Naive thymus-derived CD4-positive, alpha-beta T cell (primary cell): ENCODE data around the gene RAPGEF5. TPM values are rescaled to one million over a fixed set of nuclear protein-coding genes. Genes with fewer than 3 reads are reported as not detected.

Source experiments
- ATAC-seq: fragments of 150-1000 bp; cut with Tn5 transposase; 2 replicates; pipeline ENCODE4 v1.10.0; 2021; ENCODE audit warnings: mild to moderate bottlenecking, moderate library complexity
- CTCF ChIA-PET: fragments of 350-600 bp; sonication (Branson Sonifier 250); formaldehyde crosslinking; loops from one replicate; lab custom pipeline; 2021; ENCODE audit warnings: antibody characterized with exemption; lab: Charles Lee
- POLR2A ChIA-PET: fragments of 350-600 bp; sonication (Branson Sonifier 250); formaldehyde crosslinking; loops from one replicate; lab custom pipeline; 2021; ENCODE audit warnings: antibody characterized with exemption, inconsistent platforms; lab: Charles Lee
- DNase-seq, 9 donors: peaks; one replicate each; pipeline versions ENCODE4 v3.0.0 to v3.0.0-alpha.2; 2020 to 2022; ENCODE audit warnings: mixed read lengths in 1 of 9
- H3K27ac ChIP-seq: one replicate; pipeline ENCODE4 v1.7.0; 2013; ENCODE audit warnings: mild to moderate bottlenecking, low read depth, low read length, moderate library complexity
- H3K27me3 ChIP-seq, 2 donors: one replicate each; pipeline ENCODE4 v1.7.0; 2013; ENCODE audit warnings: low read length in 2 of 2, mild to moderate bottlenecking in 2 of 2, moderate library complexity in 2 of 2; ENCODE audit not compliant: control insufficient read depth in 2 of 2, insufficient read depth in 2 of 2
- H3K36me3 ChIP-seq, 3 experiments: 1 replicate in 2 of 3; 2 replicates in 1 of 3; pipeline ENCODE4 v1.7.0; 2013; ENCODE audit warnings: low read length in 3 of 3, mild to moderate bottlenecking in 3 of 3, moderate library complexity in 1 of 3; ENCODE audit not compliant: insufficient read depth in 3 of 3, control insufficient read depth in 2 of 3
- H3K4me1 ChIP-seq, 2 donors: one replicate each; pipeline ENCODE4 v1.7.0; 2013; ENCODE audit warnings: low read length in 2 of 2, mild to moderate bottlenecking in 2 of 2, moderate library complexity in 1 of 2; ENCODE audit not compliant: control insufficient read depth in 2 of 2, insufficient read depth in 2 of 2
- H3K4me3 ChIP-seq: 2 replicates; pipeline ENCODE4 v1.7.0; 2013; ENCODE audit warnings: mild to moderate bottlenecking, low read length
- H3K9me3 ChIP-seq, 3 experiments: 1 replicate in 2 of 3; 2 replicates in 1 of 3; pipeline ENCODE4 v1.7.0; 2013; ENCODE audit warnings: low read length in 3 of 3; ENCODE audit not compliant: control insufficient read depth in 2 of 3
- H3K27ac Mint-ChIP-seq, 9 donors: one replicate each; pipeline ENCODE4 v1.8.0; 2020 to 2022; ENCODE audit warnings: mixed read lengths in 9 of 9, mild to moderate bottlenecking in 8 of 9, moderate library complexity in 5 of 9, inconsistent platforms in 2 of 9
- H3K27me3 Mint-ChIP-seq, 5 donors: one replicate each; pipeline ENCODE4 v1.8.0; 2021 to 2022; ENCODE audit warnings: mixed read lengths in 5 of 5, mild to moderate bottlenecking in 1 of 5
- H3K36me3 Mint-ChIP-seq, 5 donors: one replicate each; pipeline ENCODE4 v1.8.0; 2020 to 2022; ENCODE audit warnings: mixed read lengths in 5 of 5, mild to moderate bottlenecking in 3 of 5, inconsistent platforms in 1 of 5
- H3K4me1 Mint-ChIP-seq, 7 donors: one replicate each; pipeline ENCODE4 v1.8.0; 2020 to 2022; ENCODE audit warnings: mixed read lengths in 7 of 7, mild to moderate bottlenecking in 3 of 7, inconsistent platforms in 1 of 7
- H3K4me3 Mint-ChIP-seq, 10 donors: one replicate each; pipeline ENCODE4 v1.8.0; 2020 to 2022; ENCODE audit warnings: mild to moderate bottlenecking in 10 of 10, mixed read lengths in 10 of 10, moderate library complexity in 6 of 10, inconsistent platforms in 2 of 10
- H3K9me3 Mint-ChIP-seq, 11 donors: one replicate each; pipeline ENCODE4 v1.8.0; 2020 to 2022; ENCODE audit warnings: mixed read lengths in 11 of 11, mild to moderate bottlenecking in 4 of 11, inconsistent platforms in 1 of 11, moderate library complexity in 1 of 11
- intact Hi-C, 2 donors: fragments of 100-400 bp; cut with micrococcal nuclease; formaldehyde crosslinking; loops; one replicate each; pipeline ENCODE4 v1.15.1; 2023
- polyA plus RNA-seq, 2 donors: library from polyadenylated mRNA; unstranded; fragments of 300-500 nt; fragmentation: Illumina TruSeq; gene quantifications; one replicate each; pipeline ENCODE4 v1.2.3, GENCODE V29; 2021
- total RNA-seq, 6 experiments: library from RNA in 5 of 6; stranded (reverse) in 5 of 6; gene quantifications; 1 replicate in 5 of 6; 2 replicates in 1 of 6; pipeline ENCODE4 v1.2.3 and lab custom pipeline; 2021 to 2026

The RAPGEF5 gene
- total and polyA plus RNA-seq, 7 experiments from 2014 or later = 0.17 to 0.93 TPM; not detected in 5

- Histone ChIP-seq H3K27ac (no peak overlapping the region), H3K9me3 (no peaks in the 10 kb centered on the region), H3K4me1 (no peaks in the 10 kb centered on the region), H3K27me3 (no peaks in the 10 kb centered on the region), H3K4me3 (no peak overlapping the region), H3K36me3 (no peaks in the 10 kb centered on the region)
- Mint-ChIP-seq H3K27ac (no peak overlapping the region), H3K9me3 (peaks cover 0 to 2% (median 0%) of the 10 kb centered on the region in 11 donors), H3K36me3 (no peaks in the 10 kb centered on the region), H3K27me3 (peaks cover 0 to 11% (median 0%) of the 10 kb centered on the region in 5 donors), H3K4me1 (peaks cover 0 to 2% (median 0%) of the 10 kb centered on the region in 7 donors), H3K4me3 (no peak overlapping the region)
- POLR2A ChIA-PET = no interaction called here
- intact Hi-C loops = no loop called here
- ATAC-seq (no peak), DNase-seq (no peak)
- CTCF ChIA-PET = no interaction called here
Observed at GRCh38 chr7:22394739-22395138, 37.8 kb upstream of the RAPGEF5 start.

- DNase-seq = no peak
- ChIA-PET POLR2A (no interaction called here), CTCF (no interaction called here)
- Histone ChIP-seq H3K4me3 (no peak overlapping the region), H3K36me3 (no peaks in the 10 kb centered on the region), H3K27ac (no peak overlapping the region), H3K27me3 (no peaks in the 10 kb centered on the region), H3K4me1 (no peaks in the 10 kb centered on the region), H3K9me3 (no peaks in the 10 kb centered on the region)
- Mint-ChIP-seq H3K4me1 (peaks cover 0 to 2% (median 0%) of the 10 kb centered on the region in 7 donors), H3K27ac (no peak overlapping the region), H3K36me3 (no peaks in the 10 kb centered on the region), H3K4me3 (no peak overlapping the region), H3K9me3 (peaks cover 0 to 2% (median 0%) of the 10 kb centered on the region in 11 donors), H3K27me3 (peaks cover 0 to 11% (median 0%) of the 10 kb centered on the region in 5 donors)
- ATAC-seq = no peak
- intact Hi-C loops = no loop called here
Observed at GRCh38 chr7:22393913-22394729, 37.2 kb upstream of the RAPGEF5 start.

GRCh38 chr7:22390516-22390915, 33.6 kb upstream of the RAPGEF5 start:
- intact Hi-C loops = no loop called here
- no peak overlapping the region for H3K4me3 Mint-ChIP-seq
- no peak overlapping the region for H3K27ac ChIP-seq
- no peaks in the 10 kb centered on the region for H3K27me3 ChIP-seq
- DNase-seq (no peak), ATAC-seq (no peak)
- H3K4me1 Mint-ChIP-seq = peaks cover 0 to 2% (median 0%) of the 10 kb centered on the region in 7 donors
- H3K36me3 Mint-ChIP-seq = no peaks in the 10 kb centered on the region
- H3K27ac Mint-ChIP-seq = no peak overlapping the region
- H3K36me3 ChIP-seq = no peaks in the 10 kb centered on the region
- H3K27me3 Mint-ChIP-seq = peaks cover 0 to 13% (median 10%) of the 10 kb centered on the region in 5 donors
- no peaks in the 10 kb centered on the region for H3K4me1 ChIP-seq
- no peak overlapping the region for H3K4me3 ChIP-seq
- ChIA-PET CTCF (no interaction called here), POLR2A (no interaction called here)
- no peaks in the 10 kb centered on the region for H3K9me3 Mint-ChIP-seq
- no peaks in the 10 kb centered on the region for H3K9me3 ChIP-seq

- no peak for ATAC-seq
- no peaks in the 10 kb centered on the region for H3K36me3 ChIP-seq
- POLR2A ChIA-PET = no interaction called here
- intact Hi-C loops = no loop called here
- DNase-seq = no peak
- CTCF ChIA-PET = interaction anchor here (0.6 kb wide), 1 partner anchor 109 kb away, joined by 3 read pairs; no protein-coding TSS in a partner anchor
- Mint-ChIP-seq H3K36me3 (no peaks in the 10 kb centered on the region), H3K27ac (no peak overlapping the region), H3K9me3 (no peaks in the 10 kb centered on the region), H3K4me1 (peaks cover 0 to 2% (median 0%) of the 10 kb centered on the region in 7 donors), H3K4me3 (no peak overlapping the region), H3K27me3 (peaks cover 0 to 16% (median 13%) of the 10 kb centered on the region in 5 donors)
- no peak overlapping the region for H3K4me3 ChIP-seq
- H3K4me1 ChIP-seq = no peaks in the 10 kb centered on the region
- H3K27ac ChIP-seq = no peak overlapping the region
- no peaks in the 10 kb centered on the region for H3K9me3 ChIP-seq
- no peaks in the 10 kb centered on the region for H3K27me3 ChIP-seq
Observed at GRCh38 chr7:22389892-22390291, 32.9 kb upstream of the RAPGEF5 start.

- H3K9me3 ChIP-seq = no peaks in the 10 kb centered on the region
- no peak overlapping the region for H3K4me3 ChIP-seq
- DNase-seq (no peak), ATAC-seq (no peak)
- no peaks in the 10 kb centered on the region for H3K4me1 ChIP-seq
- CTCF ChIA-PET = no interaction called here
- no peak overlapping the region for H3K27ac ChIP-seq
- no peaks in the 10 kb centered on the region for H3K27me3 ChIP-seq
- H3K36me3 ChIP-seq = no peaks in the 10 kb centered on the region
- Mint-ChIP-seq H3K9me3 (no peaks in the 10 kb centered on the region), H3K27me3 (peaks cover 0 to 24% (median 15%) of the 10 kb centered on the region in 5 donors), H3K4me3 (no peak overlapping the region), H3K4me1 (peaks cover 0 to 2% (median 0%) of the 10 kb centered on the region in 7 donors), H3K27ac (peak overlapping the region in 1 of 9 donors; percentile 75), H3K36me3 (no peaks in the 10 kb centered on the region)
- intact Hi-C loops = no loop called here
- POLR2A ChIA-PET = no interaction called here
Observed at GRCh38 chr7:22387583-22387982, 30.6 kb upstream of the RAPGEF5 start.

- CTCF ChIA-PET = no interaction called here
- no peaks in the 10 kb centered on the region for H3K36me3 Mint-ChIP-seq
- Histone ChIP-seq H3K27me3 (no peaks in the 10 kb centered on the region), H3K36me3 (no peaks in the 10 kb centered on the region), H3K27ac (no peak overlapping the region), H3K9me3 (no peaks in the 10 kb centered on the region), H3K4me3 (no peak overlapping the region), H3K4me1 (no peaks in the 10 kb centered on the region)
- H3K27ac Mint-ChIP-seq = no peak overlapping the region
- ATAC-seq (no peak), DNase-seq (no peak)
- POLR2A ChIA-PET = no interaction called here
- peaks cover 0 to 24% (median 15%) of the 10 kb centered on the region in 5 donors for H3K27me3 Mint-ChIP-seq
- no peaks in the 10 kb centered on the region for H3K9me3 Mint-ChIP-seq
- no peak overlapping the region for H3K4me3 Mint-ChIP-seq
- intact Hi-C loops = no loop called here
- peaks cover 0 to 2% (median 0%) of the 10 kb centered on the region in 7 donors for H3K4me1 Mint-ChIP-seq
Observed at GRCh38 chr7:22386865-22387264, 29.9 kb upstream of the RAPGEF5 start.
